Dermis lymphatic vessel endothelial cell (primary cell): ENCODE results near the gene OR6K3. TPM values are rescaled to one million over a fixed set of nuclear protein-coding genes. Genes with fewer than 3 reads are reported as not detected.

Experiments
- total RNA-seq: library from RNA; depleted of rRNA; stranded (reverse); fragments of >200 nt; gene quantifications from 2 replicates; pipeline ENCODE4 v1.2.1, GENCODE V29; 2014

OR6K3 gene
- not detected in 2 replicates for total RNA-seq

GRCh38 chr1:158720620-158721019 is at the start of gene OR6K3:
OR6K3 (minus strand) TSS chr1:158720720; CDS start chr1:158718115, 2,605 bp downstream.

GRCh38 chr1:158754420-158754819 is 33.9 kb upstream of the OR6K3 start, which contains the start of gene OR6K6:
OR6K6 (plus strand) TSS chr1:158754720; CDS start chr1:158754888, 168 bp downstream.

GRCh38 chr1:158700552-158700951 is 20.0 kb downstream of the OR6K3 start, which contains the start of gene OR6K2:
OR6K2 (minus strand) TSS chr1:158700652; CDS start chr1:158700652, 0 bp downstream.

GRCh38 chr1:158686111-158687009 is 34.2 kb downstream of the OR6K3 start, which contains the start of gene SPTA1:
SPTA1 (minus strand) TSS chr1:158686715; CDS start chr1:158686517, 198 bp downstream.

Other genes with a start within 250 kb of the OR6K3 start
- gene OR10R2, start 248.5 kb downstream of the OR6K3 start, total RNA-seq, result not detected in 2 replicates
- not detected in 2 replicates for gene OR6Y1, start 166.3 kb downstream of the OR6K3 start, total RNA-seq
- gene OR6P1, start 150.1 kb downstream of the OR6K3 start, total RNA-seq, result not detected in 2 replicates
- not detected in 2 replicates for gene OR10X1, start 140.8 kb downstream of the OR6K3 start, total RNA-seq
- not detected in 2 replicates for gene OR10Z1, start 115.5 kb downstream of the OR6K3 start, total RNA-seq
- 1.7 TPM in 2 replicates for gene SPTA1, start 34.0 kb downstream of the OR6K3 start, total RNA-seq
- not detected in 2 replicates for gene OR6K2, start 20.1 kb downstream of the OR6K3 start, total RNA-seq
- gene OR6K6, start 34.0 kb upstream of the OR6K3 start, total RNA-seq, result 0.09 TPM in 1 of 2 replicates, not detected in the other
- not detected in 2 replicates for gene OR6N1, start 51.5 kb upstream of the OR6K3 start, total RNA-seq
- gene OR6N2, start 60.5 kb upstream of the OR6K3 start, total RNA-seq, result not detected in 2 replicates
- gene MNDA, start 110.6 kb upstream of the OR6K3 start, total RNA-seq, result not detected in 2 replicates
- gene PYHIN1, start 210.8 kb upstream of the OR6K3 start, total RNA-seq, result not detected in 2 replicates